Posterior cingulate gyrus (tissue), 11 donors: ENCODE data around the gene GDI1.
A peak's percentile ranks its signal among the peaks of the same experiment; 100 is the strongest.

ENCODE experiments used
- DNase-seq, 10 donors: peaks; one replicate each; pipeline versions ENCODE4 v3.0.0 to v3.0.0-alpha.2; 2020 to 2021; ENCODE audit warnings: mixed read lengths in 3 of 10
- intact Hi-C: fragments of 100-400 bp; cut with DNase I; formaldehyde crosslinking; loops from one replicate; pipeline ENCODE4 v1.15.1; 2023

GDI1 gene

GRCh38 chrX:154457491-154458115 is 20.6 kb downstream of the GDI1 start:
- intact Hi-C loops: no loop called here
- peak in 1 of 10 donors; percentile 28 for DNase-seq

- peak in 5 of 10 donors; percentile 26 to 91 (median 47) for DNase-seq
- intact Hi-C loops: no loop called here
Measured at GRCh38 chrX:154458116-154458953, 21.4 kb downstream of the GDI1 start, which contains the start of gene PLXNA3. PLXNA3 (plus strand) TSS chrX:154458281; CDS start chrX:154460184, 1,903 bp downstream.

GRCh38 chrX:154458954-154459778 is 22.2 kb downstream of the GDI1 start:
- peak in 1 of 10 donors; percentile 27 for DNase-seq
- intact Hi-C loops: no loop called here

- intact Hi-C loops: no loop called here
- DNase-seq: no peak
Measured at GRCh38 chrX:154459832-154460231, 22.9 kb downstream of the GDI1 start.

- no peak for DNase-seq
- intact Hi-C loops: no loop called here
Measured at GRCh38 chrX:154460326-154460725, 23.4 kb downstream of the GDI1 start.

- DNase-seq: peak in 2 of 10 donors; percentile 50
- intact Hi-C loops: no loop called here
Measured at GRCh38 chrX:154462396-154462795, 25.4 kb downstream of the GDI1 start.

GRCh38 chrX:154463611-154464220 is 26.8 kb downstream of the GDI1 start:
- no peak for DNase-seq

GRCh38 chrX:154464806-154465365 is 27.9 kb downstream of the GDI1 start:
- intact Hi-C loops: no loop called here
- no peak for DNase-seq

More at GRCh38 chrX:154463611-154464220, 26.8 kb downstream of the GDI1 start:
- intact Hi-C loops: no loop called here

GRCh38 chrX:154465601-154466000 is 28.6 kb downstream of the GDI1 start:
- intact Hi-C loops: no loop called here
- no peak for DNase-seq

GRCh38 chrX:154466036-154466435 is 29.1 kb downstream of the GDI1 start:
- intact Hi-C loops: no loop called here
- no peak for DNase-seq

GRCh38 chrX:154466907-154467306 is 30.0 kb downstream of the GDI1 start:
- intact Hi-C loops: no loop called here
- peak in 1 of 10 donors; percentile 53 for DNase-seq

GRCh38 chrX:154467556-154467955 is 30.6 kb downstream of the GDI1 start:
- peak in 1 of 10 donors; percentile 84 for DNase-seq
- intact Hi-C loops: no loop called here

GRCh38 chrX:154468217-154468616 is 31.3 kb downstream of the GDI1 start:
- DNase-seq: peak in 1 of 10 donors; percentile 79
- intact Hi-C loops: no loop called here

GRCh38 chrX:154469114-154469513 is 32.2 kb downstream of the GDI1 start:
- DNase-seq: no peak
- intact Hi-C loops: no loop called here

- intact Hi-C loops: no loop called here
- peak in 2 of 10 donors; percentile 68 to 82 for DNase-seq
Measured at GRCh38 chrX:154469880-154470279, 32.9 kb downstream of the GDI1 start.

GRCh38 chrX:154470434-154470833 is 33.5 kb downstream of the GDI1 start:
- intact Hi-C loops: no loop called here
- DNase-seq: peak in 1 of 10 donors; percentile 75

- intact Hi-C loops: no loop called here
Measured at GRCh38 chrX:154470914-154471568, 34.1 kb downstream of the GDI1 start.

GRCh38 chrX:154471839-154472684 is 35.1 kb downstream of the GDI1 start:
- intact Hi-C loops: no loop called here
- DNase-seq: peak in 1 of 10 donors; percentile 61

More at GRCh38 chrX:154470914-154471568, 34.1 kb downstream of the GDI1 start:
- peak in 1 of 10 donors; percentile 60 for DNase-seq
